GM12873 (cell line): ENCODE results near the gene CNPY1.

ENCODE experiments used
- CTCF ChIP-seq: IDR thresholded peaks from 2 replicates; pipeline ENCODE4 v1.5.1; 2012; ENCODE audit warnings: low read depth, mild to moderate bottlenecking, moderate library complexity, low read length, control low read depth; ENCODE audit not compliant: insufficient read depth; ENCODE audit errors: missing control alignments

CNPY1 gene

GRCh38 chr7:155547161-155547791 lies 917 bp upstream of the CNPY1 start:
- TF ChIP-seq CTCF: no peak

DNA sequence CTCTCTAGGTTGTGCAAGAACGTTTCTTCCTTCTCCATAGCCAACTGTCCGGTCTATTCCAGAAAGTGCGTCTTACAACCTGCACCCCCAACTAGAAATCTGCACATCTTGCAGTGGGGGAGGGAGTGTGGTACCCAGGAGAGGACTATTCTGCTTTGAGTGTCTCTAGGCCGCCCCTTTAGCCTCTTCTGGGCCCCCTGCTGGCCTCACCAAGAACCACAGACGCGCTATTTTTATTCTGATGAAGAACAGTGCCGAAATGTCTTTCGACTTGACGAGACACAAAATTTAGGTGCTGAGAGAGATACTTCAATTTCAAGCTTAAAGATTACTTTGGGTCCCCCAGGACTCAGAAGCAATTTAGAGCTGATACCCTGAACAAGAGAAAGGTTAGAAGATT lies 1.0 kb downstream of the CNPY1 start:
- peak; percentile 34 for TF ChIP-seq CTCF

- no peak for TF ChIP-seq CTCF
These were observed 1.9 kb downstream of the CNPY1 start for GRCh38 chr7:155544485-155544884.

DNA sequence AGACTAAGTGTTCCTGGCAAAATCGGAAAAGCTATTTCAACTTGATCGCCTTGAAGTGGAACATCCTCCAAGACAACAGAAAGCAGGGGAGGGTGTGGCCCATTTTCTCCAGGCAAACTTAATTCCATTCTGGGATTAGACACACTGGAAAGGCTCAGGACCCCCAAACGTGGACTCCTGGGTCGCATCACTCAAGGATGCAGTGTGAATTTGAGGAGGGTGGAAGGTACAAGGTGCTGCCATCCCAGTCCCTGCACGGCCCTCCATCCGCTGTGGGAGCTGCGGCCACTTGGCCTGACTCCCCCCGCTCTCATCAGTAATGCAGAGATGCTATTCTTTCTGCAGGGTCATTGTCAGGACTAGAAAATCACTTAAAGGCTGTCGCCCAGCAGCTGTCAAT lies 2.4 kb downstream of the CNPY1 start:
- no peak for TF ChIP-seq CTCF

GRCh38 chr7:155543011-155543876 lies 3.1 kb downstream of the CNPY1 start:
- peak; percentile 18 for TF ChIP-seq CTCF

GRCh38 chr7:155541986-155542675 lies 4.2 kb downstream of the CNPY1 start:
- TF ChIP-seq CTCF: no peak

- no peak for TF ChIP-seq CTCF
These were observed 5.8 kb downstream of the CNPY1 start for GRCh38 chr7:155540553-155540952.
